CD4-positive, alpha-beta T cell treated with Interleukin-6 at 100 ng/mL for 8 hours (primary cell): ENCODE measurements around the gene DNAJB13.

ENCODE experiments used
- DNase-seq: peaks from one replicate; pipeline ENCODE4 v3.0.0-alpha.2; 2020; ENCODE audit warnings: mixed read lengths, low spot score

DNAJB13 gene

GRCh38 chr11:74015919-74016684 is 65.3 kb downstream of the DNAJB13 start:
- no peak for DNase-seq

GRCh38 chr11:74017631-74018030 is 66.8 kb downstream of the DNAJB13 start:
- DNase-seq = no peak

DNA sequence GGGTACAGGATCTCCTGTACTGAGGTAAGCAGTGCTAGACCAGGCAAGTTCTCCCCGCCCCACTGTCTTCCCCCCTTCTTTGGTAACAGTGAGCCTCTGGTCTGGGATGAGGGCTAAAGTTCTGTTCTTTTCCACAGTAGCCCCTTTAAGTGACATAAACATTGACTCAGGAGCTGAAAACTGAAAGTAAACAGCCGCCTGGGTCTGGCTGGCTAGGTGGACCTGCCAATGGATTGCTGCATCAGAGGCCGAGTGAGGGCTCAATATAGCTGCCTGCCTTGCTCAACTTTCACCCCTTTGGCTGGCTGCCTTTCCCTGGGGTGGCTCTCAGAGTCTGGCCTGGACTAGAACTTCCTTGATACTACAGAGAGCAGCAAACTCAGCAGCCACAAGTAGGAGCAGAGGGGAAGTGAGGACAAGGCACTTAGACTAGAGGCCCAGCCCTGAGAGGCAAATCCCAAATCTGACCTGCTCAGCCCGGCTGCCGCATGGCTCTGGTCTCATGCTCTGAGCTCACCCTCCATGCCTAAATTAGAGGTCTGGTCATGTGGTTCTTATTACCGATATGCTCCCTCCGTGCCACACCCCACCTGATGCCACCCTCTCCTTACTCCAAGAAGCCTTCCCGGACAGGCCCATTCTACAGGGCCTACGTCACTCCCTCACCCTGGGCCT is 67.6 kb downstream of the DNAJB13 start:
- no peak for DNase-seq

- DNase-seq = no peak
Observed at GRCh38 chr11:74019104-74019738, 68.4 kb downstream of the DNAJB13 start.

- DNase-seq = no peak
Observed at GRCh38 chr11:74019860-74020259, 69.0 kb downstream of the DNAJB13 start.
